Trophoblast cell (in vitro differentiated cells and primary cell): Measurements from ENCODE around the gene FAS.

ENCODE experiments used
- DNase-seq, 2 donors: peaks; one replicate each; pipeline ENCODE4 v3.0.0-alpha.2; 2016
- H2AFZ ChIP-seq: 2 replicates; pipeline ENCODE4 v1.6.1; 2013; ENCODE audit warnings: low read length, moderate library complexity, mild to moderate bottlenecking; ENCODE audit not compliant: insufficient read depth, poor library complexity
- H2AK5ac ChIP-seq: 2 replicates; pipeline ENCODE4 v1.6.1; 2013; ENCODE audit warnings: mild to moderate bottlenecking, low read length
- H2BK120ac ChIP-seq: 2 replicates; pipeline ENCODE4 v1.6.1; 2013; ENCODE audit warnings: low read length, mild to moderate bottlenecking, moderate library complexity; ENCODE audit not compliant: insufficient read depth, poor library complexity
- H2BK12ac ChIP-seq: 2 replicates; pipeline ENCODE4 v1.6.1; 2013; ENCODE audit warnings: mild to moderate bottlenecking, low read length, moderate library complexity
- H2BK5ac ChIP-seq: 2 replicates; pipeline ENCODE4 v1.6.1; 2013; ENCODE audit warnings: low read length, low read depth, moderate library complexity, mild to moderate bottlenecking; ENCODE audit not compliant: poor library complexity
- H3K14ac ChIP-seq: 2 replicates; pipeline ENCODE4 v1.6.1; 2013; ENCODE audit warnings: mild to moderate bottlenecking, low read length
- H3K18ac ChIP-seq: 2 replicates; pipeline ENCODE4 v1.6.1; 2013; ENCODE audit warnings: mild to moderate bottlenecking, low read length
- H3K23ac ChIP-seq: 2 replicates; pipeline ENCODE4 v1.6.1; 2013; ENCODE audit warnings: low read length
- H3K27ac ChIP-seq: 2 replicates; pipeline ENCODE4 v1.5.1; 2013; ENCODE audit warnings: low read depth, mild to moderate bottlenecking, inconsistent platforms, low read length, moderate library complexity
- H3K27me3 ChIP-seq: 2 replicates; pipeline ENCODE4 v1.6.1; 2013; ENCODE audit warnings: inconsistent platforms, mild to moderate bottlenecking, low read length, moderate library complexity; ENCODE audit not compliant: insufficient read depth
- H3K36me3 ChIP-seq, 2 experiments: 1 replicate in 1 of 2; 2 replicates in 1 of 2; pipeline ENCODE4 v1.6.1; 2013; ENCODE audit warnings: low read length in 2 of 2, mild to moderate bottlenecking in 2 of 2, moderate library complexity in 1 of 2; ENCODE audit not compliant: insufficient read depth in 2 of 2, control insufficient read depth in 1 of 2
- H3K4ac ChIP-seq: 2 replicates; pipeline ENCODE4 v1.6.1; 2013; ENCODE audit warnings: low read depth, mild to moderate bottlenecking, low read length, moderate library complexity
- H3K4me1 ChIP-seq, 2 experiments: 1 replicate in 1 of 2; 2 replicates in 1 of 2; pipeline ENCODE4 v1.6.1; 2013; ENCODE audit warnings: low read length in 2 of 2, mild to moderate bottlenecking in 2 of 2, moderate library complexity in 1 of 2; ENCODE audit not compliant: insufficient read depth in 2 of 2, control insufficient read depth in 1 of 2
- H3K4me2 ChIP-seq: 2 replicates; pipeline ENCODE4 v1.6.1; 2013; ENCODE audit warnings: inconsistent platforms, mild to moderate bottlenecking, low read length, moderate library complexity
- H3K4me3 ChIP-seq: 2 replicates; pipeline ENCODE4 v1.5.1; 2013; ENCODE audit warnings: mild to moderate bottlenecking, low read depth, low read length, inconsistent platforms
- H3K79me1 ChIP-seq: one replicate; pipeline ENCODE4 v1.6.1; 2013; ENCODE audit warnings: low read length
- H3K79me2 ChIP-seq: 2 replicates; pipeline ENCODE4 v1.6.1; 2013; ENCODE audit warnings: low read length, mild to moderate bottlenecking; ENCODE audit not compliant: control insufficient read depth, insufficient read depth, poor library complexity
- H3K9ac ChIP-seq: 2 replicates; pipeline ENCODE4 v1.6.1; 2013; ENCODE audit warnings: mild to moderate bottlenecking, low read length
- H3K9me3 ChIP-seq: 2 replicates; pipeline ENCODE4 v1.6.1; 2013; ENCODE audit warnings: low read depth, mild to moderate bottlenecking, control low read depth, inconsistent platforms, low read length; ENCODE audit not compliant: insufficient read depth
- H4K12ac ChIP-seq: 2 replicates; pipeline ENCODE4 v1.6.1; 2013; ENCODE audit warnings: low read depth, mild to moderate bottlenecking, low read length, moderate library complexity
- H4K8ac ChIP-seq: 2 replicates; pipeline ENCODE4 v1.6.1; 2013; ENCODE audit warnings: low read depth, mild to moderate bottlenecking, low read length, moderate library complexity
- H4K91ac ChIP-seq: one replicate; pipeline ENCODE4 v1.6.1; 2013; ENCODE audit warnings: low read depth, mild to moderate bottlenecking, low read length, moderate library complexity
- WGBS: extraction: QIAGEN DNeasy Blood & Tissue Kit; methylation state at CpG from one replicate; pipeline ENCODE4 v1.1.7; 2013; ENCODE audit warnings: missing lambda C conversion rate; ENCODE audit not compliant: insufficient read length, insufficient coverage; ENCODE audit errors: extremely low coverage; 5-methylcytosine and 5-hydroxymethylcytosine counted together

The FAS gene

GRCh38 chr10:89055159-89055558 lies 64.6 kb downstream of the FAS start:
- H3K23ac ChIP-seq, result no peak overlapping the region
- no CpG with 5 or more reads among the region's 5 CpGs for WGBS
- H2BK120ac ChIP-seq, result no peak overlapping the region
- H3K4ac ChIP-seq, result no peak overlapping the region
- H3K79me2 ChIP-seq, result no peaks in the 10 kb centered on the region
- H2BK12ac ChIP-seq, result no peak overlapping the region
- no peak overlapping the region for H4K12ac ChIP-seq
- H3K4me1 ChIP-seq, result no peaks in the 10 kb centered on the region
- H3K18ac ChIP-seq, result no peak overlapping the region
- no peak overlapping the region for H3K9ac ChIP-seq
- no peak overlapping the region for H2AK5ac ChIP-seq
- H3K27ac ChIP-seq, result no peak overlapping the region
- no peak overlapping the region for H4K91ac ChIP-seq
- H2BK5ac ChIP-seq, result no peak overlapping the region
- no peak overlapping the region for H3K14ac ChIP-seq
- no peak overlapping the region for H3K4me3 ChIP-seq
- H2AFZ ChIP-seq, result no peak overlapping the region
- no peaks in the 10 kb centered on the region for H3K36me3 ChIP-seq
- no peaks in the 10 kb centered on the region for H3K27me3 ChIP-seq
- no peak for DNase-seq
- no peaks in the 10 kb centered on the region for H3K79me1 ChIP-seq
- H3K9me3 ChIP-seq, result no peaks in the 10 kb centered on the region
- no peak overlapping the region for H4K8ac ChIP-seq
- no peak overlapping the region for H3K4me2 ChIP-seq

- no CpG with 5 or more reads among the region's 1 CpG for WGBS
- Histone ChIP-seq H4K12ac (no peak overlapping the region), H3K79me2 (no peaks in the 10 kb centered on the region), H3K27me3 (no peaks in the 10 kb centered on the region), H3K4me3 (no peak overlapping the region), H4K91ac (no peak overlapping the region), H2BK5ac (no peak overlapping the region), H3K18ac (no peak overlapping the region), H3K36me3 (no peaks in the 10 kb centered on the region), H3K79me1 (no peaks in the 10 kb centered on the region), H3K27ac (no peak overlapping the region), H2BK12ac (no peak overlapping the region), H3K9ac (no peak overlapping the region), H3K4me1 (no peaks in the 10 kb centered on the region), H4K8ac (no peak overlapping the region), H3K14ac (no peak overlapping the region), H3K4ac (no peak overlapping the region), H2AK5ac (no peak overlapping the region), H3K9me3 (no peaks in the 10 kb centered on the region), H2AFZ (no peak overlapping the region), H3K4me2 (no peak overlapping the region), H2BK120ac (no peak overlapping the region), H3K23ac (no peak overlapping the region)
- no peak for DNase-seq
Observed at GRCh38 chr10:89062861-89063260, 72.3 kb downstream of the FAS start.

- Histone ChIP-seq H2BK12ac (no peak overlapping the region), H3K23ac (no peak overlapping the region), H2AFZ (no peak overlapping the region), H3K4me3 (no peak overlapping the region), H3K4me1 (no peaks in the 10 kb centered on the region), H4K8ac (no peak overlapping the region), H3K36me3 (no peaks in the 10 kb centered on the region), H3K27me3 (no peaks in the 10 kb centered on the region), H4K91ac (no peak overlapping the region), H2BK5ac (no peak overlapping the region), H3K27ac (no peak overlapping the region), H3K4me2 (no peak overlapping the region), H2AK5ac (no peak overlapping the region), H4K12ac (no peak overlapping the region), H3K18ac (no peak overlapping the region), H2BK120ac (no peak overlapping the region), H3K14ac (no peak overlapping the region), H3K4ac (no peak overlapping the region), H3K79me1 (no peaks in the 10 kb centered on the region), H3K9me3 (no peaks in the 10 kb centered on the region), H3K9ac (no peak overlapping the region), H3K79me2 (no peaks in the 10 kb centered on the region)
- WGBS, result no CpG with 5 or more reads among the region's 2 CpGs
- no peak for DNase-seq
Observed at GRCh38 chr10:89063465-89063864, 72.9 kb downstream of the FAS start.

- Histone ChIP-seq H4K12ac (no peak overlapping the region), H3K27me3 (no peaks in the 10 kb centered on the region), H3K4ac (no peak overlapping the region), H3K4me3 (no peak overlapping the region), H2BK120ac (no peak overlapping the region), H3K79me1 (no peaks in the 10 kb centered on the region), H3K79me2 (no peaks in the 10 kb centered on the region), H2BK12ac (no peak overlapping the region), H4K8ac (no peak overlapping the region), H3K18ac (no peak overlapping the region), H3K9ac (no peak overlapping the region), H4K91ac (no peak overlapping the region), H3K23ac (no peak overlapping the region), H3K36me3 (no peaks in the 10 kb centered on the region), H3K4me1 (no peaks in the 10 kb centered on the region), H3K4me2 (no peak overlapping the region), H3K9me3 (no peaks in the 10 kb centered on the region), H3K27ac (no peak overlapping the region), H2AK5ac (no peak overlapping the region), H3K14ac (no peak overlapping the region), H2BK5ac (no peak overlapping the region), H2AFZ (no peak overlapping the region)
- WGBS, result no CpG with 5 or more reads among the region's 5 CpGs
- DNase-seq, result no peak
Observed at GRCh38 chr10:89064748-89065147, 74.2 kb downstream of the FAS start.
